IMR-90 (cell line): ENCODE data around the gene ADCK1. TPM values are rescaled to one million over a fixed set of nuclear protein-coding genes. Genes with fewer than 3 reads are reported as not detected.

ENCODE experiments used
- ATAC-seq: fragments of 200-7000 bp; cut with Tn5 transposase; 2 replicates; pipeline ENCODE4 v1.9.1; 2020; ENCODE audit warnings: low read depth, mild to moderate bottlenecking, moderate library complexity
- BruUV-seq: library from RNA; stranded (reverse); fragments of 400-500 nt; replicated peaks from 2 replicates; lab custom pipeline; 2021; lab: Mats Ljungman, UMichigan
- CTCF ChIA-PET: fragments of 300-600 bp; formaldehyde crosslinking; extraction: SDS; loops from one replicate; lab custom pipeline; 2021; ENCODE audit warnings: antibody characterized with exemption; lab: Yijun Ruan, JAX
- POLR2A ChIA-PET: fragments of 300-600 bp; sonication (Branson Sonifier 250); formaldehyde crosslinking; loops from one replicate; lab custom pipeline; 2022; ENCODE audit warnings: antibody characterized with exemption; ENCODE audit not compliant: unreplicated experiment; lab: Charles Lee
- DNase-seq: peaks from one replicate; pipeline ENCODE4 v3.0.0; 2013
- H2AFZ ChIP-seq: replicated peaks from 2 replicates; pipeline ENCODE3; 2013; ENCODE audit warnings: low read length, mild to moderate bottlenecking; ENCODE audit not compliant: poor library complexity
- H2AK5ac ChIP-seq: 2 replicates; pipeline ENCODE4 v1.6.1; 2013; ENCODE audit warnings: low read depth, low read length, inconsistent platforms
- H2AK9ac ChIP-seq: replicated peaks from 2 replicates; pipeline ENCODE3; 2013; ENCODE audit warnings: mild to moderate bottlenecking, low read depth, low read length, moderate library complexity; ENCODE audit not compliant: poor library complexity
- H2BK120ac ChIP-seq: 2 replicates; pipeline ENCODE4 v1.6.1; 2013; ENCODE audit warnings: low read depth, low read length, inconsistent platforms
- H2BK15ac ChIP-seq: 3 replicates; pipeline ENCODE4 v1.6.1; 2013; ENCODE audit warnings: low read depth, low read length, inconsistent platforms
- H2BK20ac ChIP-seq: 2 replicates; pipeline ENCODE4 v1.6.1; 2013; ENCODE audit warnings: low read depth, mild to moderate bottlenecking, inconsistent platforms, low read length, moderate library complexity
- H2BK5ac ChIP-seq: 2 replicates; pipeline ENCODE4 v1.6.1; 2013; ENCODE audit warnings: mild to moderate bottlenecking, low read depth, low read length, inconsistent platforms; ENCODE audit not compliant: poor library complexity, severe bottlenecking
- H3K14ac ChIP-seq: replicated peaks from 2 replicates; pipeline ENCODE4 v1.6.1; 2013; ENCODE audit warnings: low read depth, low read length, inconsistent platforms
- H3K18ac ChIP-seq: 2 replicates; pipeline ENCODE4 v1.6.1; 2013; ENCODE audit warnings: low read depth, low read length, control low read depth
- H3K23ac ChIP-seq: 2 replicates; pipeline ENCODE4 v1.6.1; 2013; ENCODE audit warnings: low read depth, low read length, inconsistent platforms
- H3K27ac ChIP-seq: 2 replicates; pipeline ENCODE4 v1.5.1; 2013; ENCODE audit warnings: mild to moderate bottlenecking, control low read depth, low read length; ENCODE audit not compliant: insufficient read depth
- H3K27me3 ChIP-seq: 2 replicates; pipeline ENCODE4 v1.6.1; 2013; ENCODE audit warnings: low read length; ENCODE audit not compliant: control insufficient read depth, insufficient read depth
- H3K36me3 ChIP-seq: 2 replicates; pipeline ENCODE4 v1.6.1; 2013; ENCODE audit warnings: low read length, mixed read lengths; ENCODE audit not compliant: control insufficient read depth, insufficient read depth
- H3K4ac ChIP-seq: 2 replicates; pipeline ENCODE4 v1.6.1; 2013; ENCODE audit warnings: low read depth, low read length, inconsistent platforms
- H3K4me1 ChIP-seq: 2 replicates; pipeline ENCODE4 v1.6.1; 2013; ENCODE audit warnings: low read length, mixed read lengths; ENCODE audit not compliant: control insufficient read depth, insufficient read depth
- H3K4me2 ChIP-seq: 2 replicates; pipeline ENCODE4 v1.6.1; 2013; ENCODE audit warnings: low read depth, mild to moderate bottlenecking, control low read depth, low read length, moderate library complexity
- H3K4me3 ChIP-seq: 2 replicates; pipeline ENCODE4 v1.5.1; 2013; ENCODE audit warnings: low read depth, mild to moderate bottlenecking, control low read depth, low read length, moderate library complexity; ENCODE audit not compliant: insufficient read depth
- H3K56ac ChIP-seq: 2 replicates; pipeline ENCODE4 v1.6.1; 2013; ENCODE audit warnings: low read length, inconsistent platforms; ENCODE audit not compliant: insufficient read depth; ENCODE audit errors: extremely low read depth
- H3K79me1 ChIP-seq, 2 experiments: 2 replicates each; pipeline ENCODE4 v1.6.1; 2013; ENCODE audit warnings: low read length in 2 of 2, inconsistent platforms in 1 of 2, low read depth in 1 of 2
- H3K9ac ChIP-seq: 2 replicates; pipeline ENCODE4 v1.6.1; 2013; ENCODE audit warnings: low read depth, low read length, control low read depth
- H3K9me1 ChIP-seq: 2 replicates; pipeline ENCODE4 v1.6.1; 2013; ENCODE audit warnings: low read length, inconsistent platforms; ENCODE audit not compliant: insufficient read depth
- H3K9me3 ChIP-seq: 2 replicates; pipeline ENCODE4 v1.6.1; 2013; ENCODE audit warnings: low read length; ENCODE audit not compliant: control insufficient read depth, insufficient read depth
- H4K20me1 ChIP-seq: 2 replicates; pipeline ENCODE4 v1.6.1; 2013; ENCODE audit warnings: low read length, inconsistent platforms; ENCODE audit not compliant: insufficient read depth
- H4K5ac ChIP-seq: 2 replicates; pipeline ENCODE4 v1.6.1; 2013; ENCODE audit warnings: mild to moderate bottlenecking, low read depth, low read length, control low read depth
- H4K8ac ChIP-seq, 2 experiments: 2 replicates each; pipeline ENCODE4 v1.6.1; 2013; ENCODE audit warnings: low read depth in 2 of 2, low read length in 2 of 2, control low read depth in 1 of 2, inconsistent platforms in 1 of 2
- H4K91ac ChIP-seq: 2 replicates; pipeline ENCODE4 v1.6.1; 2013; ENCODE audit warnings: low read depth, low read length, inconsistent platforms; ENCODE audit not compliant: insufficient read depth
- CEBPB ChIP-seq: IDR thresholded peaks from 2 replicates; pipeline ENCODE4 v1.6.1; 2012; ENCODE audit warnings: low read depth, low read length, improper control_type of control experiment
- CHD1 ChIP-seq: IDR thresholded peaks from 2 replicates; pipeline ENCODE4 v1.6.1; 2012; ENCODE audit warnings: low read depth, low read length, improper control_type of control experiment
- MAZ ChIP-seq: IDR thresholded peaks from 2 replicates; pipeline ENCODE4 v1.6.1; 2012; ENCODE audit warnings: low read depth, mild to moderate bottlenecking, low read length, improper control_type of control experiment, moderate library complexity, borderline replicate concordance
- WGBS, 2 experiments: methylation state at CpG; one replicate each; pipeline versions ENCODE4 v1.1.5 to v1.1.7; 2013; ENCODE audit warnings: missing lambda C conversion rate in 2 of 2; ENCODE audit not compliant: insufficient read length in 1 of 2; ENCODE audit errors: extremely low coverage in 2 of 2; 5-methylcytosine and 5-hydroxymethylcytosine counted together
- dilution Hi-C: fragments of 300-500 bp; cut with HindIII; formaldehyde crosslinking; loops from one replicate; pipeline ENCODE4 v1.14.3; 2018; ENCODE audit warnings: low sequenced_read_pairs; ENCODE audit not compliant: unreplicated experiment
- in situ Hi-C: fragments of 300-500 bp; cut with MboI; formaldehyde crosslinking; loops from 3 replicates; pipeline ENCODE4 v1.14.3; 2019; ENCODE audit warnings: low sequenced_read_pairs, inconsistent platforms, mixed read lengths
- intact Hi-C: fragments of 100-400 bp; cut with micrococcal nuclease; formaldehyde crosslinking; loops from 2 replicates; pipeline ENCODE4 v1.10.0; 2022
- polyA plus RNA-seq, 3 experiments: library from polyadenylated mRNA; depleted of rRNA; stranded (reverse); fragments of >200 nt; gene quantifications; 2 replicates each; pipeline ENCODE4 v1.2.3, GENCODE V29; 2012; ENCODE audit warnings: low replicate concordance in 1 of 3
- total RNA-seq: library from RNA; depleted of rRNA; stranded (reverse); fragments of >200 nt; gene quantifications from 2 replicates; pipeline ENCODE4 v1.2.3, GENCODE V29; 2012
- TF ChIP-seq, protein P1 (sequence below): fragments of 150-350 bp; IDR thresholded peaks from 2 replicates; pipeline ENCODE4 v1.6.1; 2017; ENCODE audit warnings: mild to moderate bottlenecking, antibody characterized with exemption, low read length, low read depth

ADCK1 gene
- total and polyA plus RNA-seq, 2 of the 4 experiments (the other 2 are of a cell fraction) = 1.6 to 4.6 TPM

DNA sequence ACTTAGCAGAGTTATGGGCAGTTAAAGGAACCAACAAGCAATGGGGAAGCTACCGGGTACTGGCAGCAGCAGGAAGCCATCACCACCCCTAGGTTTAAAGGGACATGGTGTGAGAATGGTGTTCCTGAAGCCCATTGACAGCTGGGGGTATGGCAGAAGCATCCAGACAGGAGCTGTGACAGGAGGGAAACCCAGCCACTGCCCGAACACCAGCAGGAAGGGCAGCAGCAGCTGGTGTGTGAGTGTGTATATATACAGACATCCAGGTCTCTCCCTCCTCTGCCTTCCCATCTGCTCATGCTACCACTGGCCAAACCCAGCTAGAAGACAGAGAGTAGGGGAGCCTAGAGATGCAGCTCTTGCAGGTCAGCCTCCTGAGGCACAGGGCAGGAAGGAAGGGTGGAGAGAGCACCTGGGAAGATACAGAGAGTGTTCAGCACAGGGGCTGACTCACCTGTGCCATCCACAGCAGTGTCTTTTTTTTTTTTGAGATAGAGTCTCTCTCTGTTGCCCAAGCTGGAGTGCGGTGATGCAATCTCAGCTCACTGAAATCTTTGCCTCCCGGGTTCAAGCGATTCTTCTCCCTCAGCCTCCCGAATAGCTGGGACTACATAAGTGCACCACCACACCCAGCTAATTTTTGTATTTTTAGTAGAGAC lies 9.2 kb upstream of the ADCK1 start:
- H3K18ac ChIP-seq = no peak overlapping the region
- H2BK120ac ChIP-seq = no peak overlapping the region
- H3K23ac ChIP-seq = no peak overlapping the region
- no peak overlapping the region for H3K27ac ChIP-seq
- no peak for DNase-seq
- no peak overlapping the region for H2AK5ac ChIP-seq
- H3K9ac ChIP-seq = no peak overlapping the region
- no peaks in the 10 kb centered on the region for H3K9me1 ChIP-seq
- no peak overlapping the region for H2BK15ac ChIP-seq
- BruUV-seq = no TSS peak
- H4K91ac ChIP-seq = no peak overlapping the region
- H3K4me2 ChIP-seq = no peak overlapping the region
- no peak overlapping the region for H2AK9ac ChIP-seq
- ChIA-PET POLR2A (no interaction called here), CTCF (no interaction called here)
- peak overlapping the region; percentile 70 for H2AFZ ChIP-seq
- H3K36me3 ChIP-seq = no peaks in the 10 kb centered on the region
- no peak overlapping the region for H2BK20ac ChIP-seq
- no peak overlapping the region for H4K8ac ChIP-seq
- peaks cover 4% of the 10 kb centered on the region; the same call in 1 of the 2 replicates for H3K27me3 ChIP-seq
- in situ Hi-C loops (no loop called here), dilution Hi-C loops (no loop called here), intact Hi-C loops (no loop called here)
- H4K5ac ChIP-seq = no peak overlapping the region
- TF ChIP-seq MAZ (no peak), CHD1 (no peak), CEBPB (peak; percentile 18; the same call in 1 of the 2 replicates)
- TF ChIP-seq, protein P1, sequence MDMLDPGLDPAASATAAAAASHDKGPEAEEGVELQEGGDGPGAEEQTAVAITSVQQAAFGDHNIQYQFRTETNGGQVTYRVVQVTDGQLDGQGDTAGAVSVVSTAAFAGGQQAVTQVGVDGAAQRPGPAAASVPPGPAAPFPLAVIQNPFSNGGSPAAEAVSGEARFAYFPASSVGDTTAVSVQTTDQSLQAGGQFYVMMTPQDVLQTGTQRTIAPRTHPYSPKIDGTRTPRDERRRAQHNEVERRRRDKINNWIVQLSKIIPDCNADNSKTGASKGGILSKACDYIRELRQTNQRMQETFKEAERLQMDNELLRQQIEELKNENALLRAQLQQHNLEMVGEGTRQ = no peak
- WGBS, 2 experiments = no CpG with 5 or more reads among the region's 6 CpGs
- no peak overlapping the region for H3K56ac ChIP-seq
- no peaks in the 10 kb centered on the region for H3K4me1 ChIP-seq
- H2BK5ac ChIP-seq = no peak overlapping the region
- no peak overlapping the region for H3K4me3 ChIP-seq
- H3K9me3 ChIP-seq = no peaks in the 10 kb centered on the region
- no peaks in the 10 kb centered on the region for H4K20me1 ChIP-seq
- H3K4ac ChIP-seq = no peak overlapping the region
- H3K79me1 ChIP-seq = no peaks in the 10 kb centered on the region
- ATAC-seq = no peak
- no peak overlapping the region for H3K14ac ChIP-seq
